ENCODE results near the gene AP2A2.

- TF ChIP-seq CTCF (IDR thresholded peaks at IDR 0.05) (no peak), POLR2AphosphoS5 (IDR thresholded peaks at IDR 0.05) (no peak)
Measured at GRCh38 chr11:1035577-1036283, 110.1 kb downstream of the AP2A2 start.

All from breast epithelium (tissue), 3 donors.